Type B pancreatic cell (in vitro differentiated cells): ENCODE results near the gene SPATA31E1. TPM values are rescaled to one million over a fixed set of nuclear protein-coding genes. Genes with fewer than 3 reads are reported as not detected.

Source experiments
- DNase-seq: peaks from one replicate; pipeline ENCODE4 v3.0.0; 2021; ENCODE audit warnings: mixed read lengths; ENCODE audit not compliant: unreplicated experiment; ENCODE audit errors: extremely low spot score
- H3K27ac Mint-ChIP-seq: 2 replicates; pipeline ENCODE4 v1.8.0; 2021; ENCODE audit warnings: mild to moderate bottlenecking, mixed read lengths
- H3K27me3 Mint-ChIP-seq: 2 replicates; pipeline ENCODE4 v1.8.0; 2021; ENCODE audit warnings: mixed read lengths
- H3K36me3 Mint-ChIP-seq: 2 replicates; pipeline ENCODE4 v1.8.0; 2021; ENCODE audit warnings: mixed read lengths
- H3K4me1 Mint-ChIP-seq: one replicate; pipeline ENCODE4 v1.8.0; 2021; ENCODE audit warnings: mixed read lengths; ENCODE audit not compliant: unreplicated experiment
- H3K4me3 Mint-ChIP-seq: 2 replicates; pipeline ENCODE4 v1.8.0; 2021; ENCODE audit warnings: mild to moderate bottlenecking, mixed read lengths
- H3K9me3 Mint-ChIP-seq: 2 replicates; pipeline ENCODE4 v1.8.0; 2021; ENCODE audit warnings: mixed read lengths
- long read RNA-seq: library from polyadenylated mRNA; unstranded; transcript quantifications from one replicate; pipeline ENCODE4 v2.0.0, GENCODE V29; 2020
- total RNA-seq: library from RNA; stranded (reverse); gene quantifications from 2 replicates; pipeline ENCODE4 v1.2.1, GENCODE V29; 2021; ENCODE audit warnings: low replicate concordance
- TF ChIP-seq, protein P1 (sequence below): fragments of 200-600 bp; sonication (generic); conservative IDR thresholded peaks from 2 replicates; pipeline ENCODE4 v1.5.0; 2021; ENCODE audit warnings: antibody characterized with exemption, mild to moderate bottlenecking

Gene SPATA31E1
- not detected in 2 replicates for total RNA-seq
- long read RNA-seq: 0 reads

DNA sequence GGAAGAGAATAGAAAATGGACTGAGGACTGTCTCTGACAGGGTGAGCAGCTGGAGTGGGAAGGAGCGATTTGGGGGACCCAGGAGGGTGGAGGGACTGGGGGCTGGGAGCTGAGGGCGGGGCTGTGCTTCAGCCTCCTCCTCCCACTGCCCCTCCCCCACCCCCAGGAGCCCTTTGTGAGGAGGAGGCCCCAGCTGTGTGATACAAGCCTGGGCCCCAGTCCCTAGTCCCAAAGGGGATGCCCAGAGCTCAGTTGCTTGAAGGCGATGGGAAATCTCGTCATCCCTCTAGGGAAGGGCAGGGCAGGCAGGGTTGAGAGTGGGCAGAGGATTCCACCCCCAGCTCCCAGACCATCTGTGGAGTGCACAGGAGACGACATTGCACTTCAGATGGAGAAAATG lies at the start of gene SPATA31E1:
TSS of gene SPATA31E1 (plus strand) at position 251 of the 400 bp plus-strand sequence. CDS start at position 266, 15 bp downstream.
- no peaks in the 10 kb centered on the region for H3K27me3 Mint-ChIP-seq
- no peaks in the 10 kb centered on the region for H3K36me3 Mint-ChIP-seq
- peaks cover 3% of the 10 kb centered on the region for H3K4me1 Mint-ChIP-seq
- peaks cover 3% of the 10 kb centered on the region for H3K9me3 Mint-ChIP-seq
- H3K4me3 Mint-ChIP-seq: no peak within 1 kb of the TSS
- TF ChIP-seq, protein P1, sequence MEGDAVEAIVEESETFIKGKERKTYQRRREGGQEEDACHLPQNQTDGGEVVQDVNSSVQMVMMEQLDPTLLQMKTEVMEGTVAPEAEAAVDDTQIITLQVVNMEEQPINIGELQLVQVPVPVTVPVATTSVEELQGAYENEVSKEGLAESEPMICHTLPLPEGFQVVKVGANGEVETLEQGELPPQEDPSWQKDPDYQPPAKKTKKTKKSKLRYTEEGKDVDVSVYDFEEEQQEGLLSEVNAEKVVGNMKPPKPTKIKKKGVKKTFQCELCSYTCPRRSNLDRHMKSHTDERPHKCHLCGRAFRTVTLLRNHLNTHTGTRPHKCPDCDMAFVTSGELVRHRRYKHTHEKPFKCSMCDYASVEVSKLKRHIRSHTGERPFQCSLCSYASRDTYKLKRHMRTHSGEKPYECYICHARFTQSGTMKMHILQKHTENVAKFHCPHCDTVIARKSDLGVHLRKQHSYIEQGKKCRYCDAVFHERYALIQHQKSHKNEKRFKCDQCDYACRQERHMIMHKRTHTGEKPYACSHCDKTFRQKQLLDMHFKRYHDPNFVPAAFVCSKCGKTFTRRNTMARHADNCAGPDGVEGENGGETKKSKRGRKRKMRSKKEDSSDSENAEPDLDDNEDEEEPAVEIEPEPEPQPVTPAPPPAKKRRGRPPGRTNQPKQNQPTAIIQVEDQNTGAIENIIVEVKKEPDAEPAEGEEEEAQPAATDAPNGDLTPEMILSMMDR: no peak
- H3K27ac Mint-ChIP-seq: no peak within 1 kb of the TSS
- peak; percentile 29 for DNase-seq

DNA sequence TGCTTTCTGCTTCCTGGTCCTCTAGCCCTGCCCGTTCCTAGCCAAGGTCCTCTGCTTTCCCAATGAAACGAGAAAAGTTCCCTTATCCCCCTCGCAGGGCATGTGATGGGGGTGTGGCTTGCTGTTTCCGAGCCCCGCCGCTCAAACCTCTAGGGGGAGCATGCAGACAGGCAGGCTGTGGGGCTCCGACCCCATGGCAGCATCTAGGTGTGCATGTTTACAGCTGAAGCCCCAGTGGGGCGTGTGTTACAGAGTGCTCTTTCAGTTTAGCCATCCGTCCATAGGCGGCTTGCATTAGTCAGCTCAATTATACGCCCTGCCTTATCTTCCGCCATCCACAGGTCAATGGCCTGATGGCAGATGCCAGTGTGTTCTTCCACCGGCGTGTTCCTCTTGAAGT lies 48.3 kb upstream of the SPATA31E1 start:
- Mint-ChIP-seq H3K9me3 (no peaks in the 10 kb centered on the region), H3K4me3 (no peak overlapping the region), H3K27me3 (peaks cover 4% of the 10 kb centered on the region), H3K36me3 (no peaks in the 10 kb centered on the region), H3K4me1 (no peaks in the 10 kb centered on the region), H3K27ac (no peak overlapping the region)
- TF ChIP-seq, protein P1: no peak
- no peak for DNase-seq

DNA sequence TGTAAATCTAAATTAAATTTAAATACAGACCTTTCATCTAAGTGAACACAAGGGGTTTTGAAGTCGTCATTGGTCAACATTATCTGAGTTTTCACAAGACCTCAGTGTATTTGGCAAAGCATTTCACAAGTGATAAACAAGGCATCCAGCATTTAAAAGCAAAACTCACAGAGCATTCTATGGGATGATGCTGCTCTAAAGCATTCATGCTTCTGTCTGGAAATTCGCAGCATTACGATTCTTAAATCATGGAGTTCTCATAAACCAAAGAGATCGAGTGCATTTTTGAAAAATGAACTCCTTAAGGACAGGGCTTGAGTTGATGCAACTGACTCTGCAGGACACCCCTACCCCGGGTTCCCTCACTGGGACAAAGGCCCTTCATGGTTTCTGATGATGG lies 46.1 kb upstream of the SPATA31E1 start:
- Mint-ChIP-seq H3K4me3 (no peak overlapping the region), H3K9me3 (no peaks in the 10 kb centered on the region), H3K27ac (no peak overlapping the region), H3K36me3 (no peaks in the 10 kb centered on the region), H3K4me1 (no peaks in the 10 kb centered on the region), H3K27me3 (no peaks in the 10 kb centered on the region)
- TF ChIP-seq, protein P1: no peak
- no peak for DNase-seq

DNA sequence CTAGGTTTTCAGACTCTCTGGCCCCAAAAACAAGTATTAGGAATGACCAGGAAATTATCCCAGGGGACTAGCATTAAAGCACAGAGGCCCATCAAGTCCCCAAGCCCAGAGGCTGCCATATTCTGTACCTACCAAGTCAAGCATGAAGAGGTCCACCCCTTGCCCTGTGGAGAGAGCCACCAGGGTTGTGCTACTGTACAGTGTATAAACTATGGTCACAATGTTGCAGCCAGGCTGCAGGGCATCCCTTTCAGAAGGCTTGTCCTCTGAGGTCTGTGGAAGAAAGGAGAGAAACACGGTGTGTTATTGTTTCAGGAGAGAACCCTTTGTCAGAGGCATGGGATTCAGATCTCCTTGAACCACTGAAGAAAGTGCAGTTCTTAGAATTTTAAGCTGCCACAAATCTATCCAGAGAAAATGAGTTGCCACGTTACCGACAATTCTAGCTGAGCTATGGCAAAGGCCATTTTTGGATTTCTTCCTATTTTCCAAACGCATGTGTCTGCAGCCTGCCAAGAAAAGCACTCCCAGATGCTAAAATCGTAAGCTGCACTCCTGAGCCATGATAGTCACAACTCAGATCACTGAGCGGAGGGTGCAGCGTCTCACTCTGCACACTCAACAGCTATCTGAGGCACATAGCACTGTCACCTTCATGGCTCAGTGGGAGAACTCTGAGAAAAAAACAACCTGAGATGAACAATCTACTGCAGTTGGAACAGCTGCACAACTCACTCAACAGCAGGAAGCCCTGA lies 45.5 kb upstream of the SPATA31E1 start:
- H3K9me3 Mint-ChIP-seq: no peaks in the 10 kb centered on the region
- TF ChIP-seq, protein P1: no peak

DNA sequence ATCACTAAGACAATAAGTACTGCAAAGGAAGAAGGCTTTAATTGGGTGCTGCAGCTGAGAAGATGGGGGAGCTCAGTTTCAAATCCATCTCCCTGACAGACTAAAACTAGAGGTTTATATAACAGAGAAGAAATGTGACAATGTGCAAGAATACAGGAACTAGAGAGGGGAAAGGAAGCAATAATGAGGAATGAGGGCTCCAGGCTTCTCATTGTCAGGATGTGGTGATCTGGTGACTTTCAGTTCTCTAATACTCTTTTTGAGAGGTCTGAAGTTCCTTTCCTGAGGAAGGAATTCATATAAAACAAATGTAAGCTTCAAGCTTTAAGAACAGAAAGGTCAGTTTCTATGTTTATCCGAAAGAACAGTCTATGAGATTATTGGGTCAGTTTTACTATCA lies 42.5 kb upstream of the SPATA31E1 start:
- DNase-seq: no peak
- H3K27ac Mint-ChIP-seq: no peak overlapping the region
- H3K9me3 Mint-ChIP-seq: no peaks in the 10 kb centered on the region
- H3K27me3 Mint-ChIP-seq: peaks cover 2% of the 10 kb centered on the region
- H3K36me3 Mint-ChIP-seq: no peaks in the 10 kb centered on the region
- no peak overlapping the region for H3K4me3 Mint-ChIP-seq
- peaks cover 9% of the 10 kb centered on the region for H3K4me1 Mint-ChIP-seq
- TF ChIP-seq, protein P1: no peak

More for the DNA sequence above, 45.5 kb upstream of the SPATA31E1 start:
- DNase-seq: no peak
- Mint-ChIP-seq H3K36me3 (no peaks in the 10 kb centered on the region), H3K27ac (no peak overlapping the region), H3K4me3 (no peak overlapping the region), H3K27me3 (no peaks in the 10 kb centered on the region), H3K4me1 (no peaks in the 10 kb centered on the region)
